NCI-H1436 (cell line): ENCODE data around the gene RIC1.
"Not testable (repeated sequence)": the region's sequence is repeated elsewhere in the genome, so short reads cannot be mapped to it uniquely, and the experiment has no call there.

ENCODE experiments used
- DNase-seq: peaks from one replicate; lab custom pipeline; 2025; lab: John Stamatoyannopoulos, UW

The RIC1 gene, protein sequence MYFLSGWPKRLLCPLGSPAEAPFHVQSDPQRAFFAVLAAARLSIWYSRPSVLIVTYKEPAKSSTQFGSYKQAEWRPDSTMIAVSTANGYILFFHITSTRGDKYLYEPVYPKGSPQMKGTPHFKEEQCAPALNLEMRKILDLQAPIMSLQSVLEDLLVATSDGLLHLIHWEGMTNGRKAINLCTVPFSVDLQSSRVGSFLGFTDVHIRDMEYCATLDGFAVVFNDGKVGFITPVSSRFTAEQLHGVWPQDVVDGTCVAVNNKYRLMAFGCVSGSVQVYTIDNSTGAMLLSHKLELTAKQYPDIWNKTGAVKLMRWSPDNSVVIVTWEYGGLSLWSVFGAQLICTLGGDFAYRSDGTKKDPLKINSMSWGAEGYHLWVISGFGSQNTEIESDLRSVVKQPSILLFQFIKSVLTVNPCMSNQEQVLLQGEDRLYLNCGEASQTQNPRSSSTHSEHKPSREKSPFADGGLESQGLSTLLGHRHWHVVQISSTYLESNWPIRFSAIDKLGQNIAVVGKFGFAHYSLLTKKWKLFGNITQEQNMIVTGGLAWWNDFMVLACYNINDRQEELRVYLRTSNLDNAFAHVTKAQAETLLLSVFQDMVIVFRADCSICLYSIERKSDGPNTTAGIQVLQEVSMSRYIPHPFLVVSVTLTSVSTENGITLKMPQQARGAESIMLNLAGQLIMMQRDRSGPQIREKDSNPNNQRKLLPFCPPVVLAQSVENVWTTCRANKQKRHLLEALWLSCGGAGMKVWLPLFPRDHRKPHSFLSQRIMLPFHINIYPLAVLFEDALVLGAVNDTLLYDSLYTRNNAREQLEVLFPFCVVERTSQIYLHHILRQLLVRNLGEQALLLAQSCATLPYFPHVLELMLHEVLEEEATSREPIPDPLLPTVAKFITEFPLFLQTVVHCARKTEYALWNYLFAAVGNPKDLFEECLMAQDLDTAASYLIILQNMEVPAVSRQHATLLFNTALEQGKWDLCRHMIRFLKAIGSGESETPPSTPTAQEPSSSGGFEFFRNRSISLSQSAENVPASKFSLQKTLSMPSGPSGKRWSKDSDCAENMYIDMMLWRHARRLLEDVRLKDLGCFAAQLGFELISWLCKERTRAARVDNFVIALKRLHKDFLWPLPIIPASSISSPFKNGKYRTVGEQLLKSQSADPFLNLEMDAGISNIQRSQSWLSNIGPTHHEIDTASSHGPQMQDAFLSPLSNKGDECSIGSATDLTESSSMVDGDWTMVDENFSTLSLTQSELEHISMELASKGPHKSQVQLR (N-terminal part only)

DNA sequence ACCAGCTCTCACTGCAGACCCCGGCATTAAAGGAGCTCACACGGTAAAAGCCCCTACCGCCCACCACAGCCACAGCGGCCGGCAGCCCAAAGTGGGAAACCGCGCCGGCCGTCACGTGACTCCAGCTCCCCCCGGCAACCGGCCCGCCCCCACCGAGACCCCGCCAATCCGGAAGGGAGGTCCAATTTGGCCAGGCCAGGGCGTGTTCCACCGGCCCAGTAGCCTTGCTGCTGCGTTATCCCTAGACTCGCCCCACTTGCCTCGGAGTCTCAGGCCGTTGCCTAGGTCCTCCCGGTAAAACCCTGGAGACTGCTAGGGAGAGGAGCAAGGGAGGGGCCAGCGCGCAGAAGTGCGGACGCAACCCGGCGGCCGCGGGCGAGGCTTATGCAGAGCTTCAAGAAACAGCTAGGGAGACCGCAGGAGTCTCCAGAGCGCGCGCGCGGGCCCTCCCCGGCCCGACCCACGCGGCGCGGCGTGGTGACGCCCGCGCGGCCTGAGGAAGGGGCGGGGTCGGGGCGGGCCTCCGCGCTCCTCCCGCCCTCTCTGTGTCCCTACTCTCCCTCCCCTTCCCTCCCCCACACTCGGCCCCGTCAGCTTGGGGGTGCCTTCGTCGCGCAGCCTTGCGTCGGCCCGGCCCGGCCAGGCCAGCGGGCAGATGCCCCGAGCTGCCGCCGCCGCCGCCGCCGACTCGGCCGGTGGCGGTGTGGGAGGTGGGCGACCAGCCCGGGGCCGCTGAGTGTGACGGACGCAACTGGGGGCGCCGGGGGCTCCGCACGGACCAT, at the start of gene RIC1:
TSS of gene RIC1 (plus strand) at position 578 of the 782 bp plus-strand sequence. CDS start at position 781, 203 bp downstream.
- peak; percentile 76 for DNase-seq

DNA sequence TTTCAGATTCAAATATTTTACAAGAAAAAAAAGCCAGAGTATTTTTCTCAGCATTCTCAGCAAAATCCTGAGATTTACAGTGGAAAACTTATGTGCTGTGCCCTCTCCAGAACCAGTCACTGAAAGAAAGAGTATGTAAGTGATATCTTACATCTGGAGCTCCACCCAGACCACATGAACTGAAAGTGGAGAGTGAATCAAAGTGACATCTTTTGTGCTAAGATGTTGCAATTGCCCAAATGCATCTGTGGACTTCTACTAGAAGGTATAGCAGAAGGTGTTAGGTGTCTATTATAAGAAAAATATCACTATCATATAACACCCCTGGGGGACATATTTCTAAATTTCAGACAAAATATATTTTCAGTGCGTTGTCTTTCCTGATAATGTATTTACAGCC, 49.0 kb upstream of the RIC1 start:
- DNase-seq, result no peak

DNA sequence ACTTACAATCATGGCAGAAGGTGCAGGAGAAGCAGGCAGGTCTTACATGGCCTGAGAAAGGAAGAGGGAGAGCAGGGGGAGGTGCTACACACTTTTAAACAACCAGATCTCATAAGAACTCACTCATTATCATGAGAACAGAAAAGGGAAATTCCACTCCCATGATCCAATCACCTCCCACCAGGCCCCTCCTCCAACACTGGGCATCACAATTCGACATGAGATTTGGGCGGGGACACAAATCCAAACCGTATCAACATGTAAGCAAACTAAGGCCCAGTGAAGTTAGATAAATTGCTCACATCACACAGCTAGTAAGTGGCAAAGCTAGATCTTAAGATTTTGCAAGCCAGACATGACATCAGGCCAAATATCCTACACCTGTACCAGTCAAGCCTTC, 48.3 kb upstream of the RIC1 start:
- no peak for DNase-seq

DNA sequence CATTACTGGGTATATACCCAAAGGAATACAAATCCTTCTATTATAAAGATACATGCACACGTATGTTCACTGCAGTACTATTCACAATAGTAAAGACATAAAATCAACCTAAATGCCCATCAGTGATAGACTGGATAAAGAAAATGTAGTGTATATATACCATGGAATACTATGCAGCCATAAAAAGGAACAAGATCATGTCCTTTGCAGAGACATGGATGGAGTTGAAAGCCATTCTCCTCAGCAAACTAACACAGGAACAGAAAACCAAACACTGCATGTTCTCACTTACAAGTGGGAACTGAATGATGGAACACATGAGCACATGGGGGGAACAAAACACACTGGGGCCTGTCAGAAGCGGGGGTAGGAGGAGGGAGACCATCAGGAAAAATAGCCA, 47.2 kb upstream of the RIC1 start:
- not testable (repeated sequence) for DNase-seq

DNA sequence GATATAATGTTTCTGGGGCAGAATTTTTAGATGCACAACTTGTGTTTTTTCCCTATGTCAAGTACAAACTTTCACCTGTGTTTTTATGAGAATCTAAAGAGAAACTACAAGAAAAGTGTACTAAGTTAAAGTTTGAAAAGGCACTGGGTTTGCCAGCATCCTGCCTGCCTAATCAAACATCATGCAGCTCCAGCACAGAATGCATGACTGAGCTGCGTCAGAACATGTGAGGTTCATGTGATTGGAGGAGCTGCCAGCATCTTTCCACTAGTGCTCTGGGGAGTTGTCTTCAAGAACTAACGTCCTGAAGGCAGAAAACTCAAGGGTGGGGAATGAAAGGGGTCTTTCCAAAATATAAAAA, 46.1 kb upstream of the RIC1 start:
- DNase-seq, result no peak

DNA sequence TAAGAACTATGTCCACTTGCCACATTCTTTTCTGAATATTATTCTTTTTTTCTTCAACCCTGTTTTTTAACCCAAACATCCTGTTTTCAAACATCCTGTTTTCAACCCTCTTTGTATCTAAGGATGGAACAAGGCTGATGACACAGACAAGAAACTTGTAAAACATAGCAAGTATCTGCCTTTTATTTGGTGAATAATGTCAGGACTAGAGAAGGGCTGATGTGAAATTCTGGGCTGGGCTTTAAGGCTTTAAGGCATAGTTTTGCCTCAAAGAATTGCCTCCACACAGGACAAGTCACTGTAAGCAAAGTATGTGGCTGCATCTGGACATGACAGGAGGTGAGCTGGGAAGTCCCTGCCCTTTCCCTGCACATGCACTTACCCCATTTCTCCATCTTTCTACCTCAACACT, 42.5 kb upstream of the RIC1 start:
- no peak for DNase-seq

DNA sequence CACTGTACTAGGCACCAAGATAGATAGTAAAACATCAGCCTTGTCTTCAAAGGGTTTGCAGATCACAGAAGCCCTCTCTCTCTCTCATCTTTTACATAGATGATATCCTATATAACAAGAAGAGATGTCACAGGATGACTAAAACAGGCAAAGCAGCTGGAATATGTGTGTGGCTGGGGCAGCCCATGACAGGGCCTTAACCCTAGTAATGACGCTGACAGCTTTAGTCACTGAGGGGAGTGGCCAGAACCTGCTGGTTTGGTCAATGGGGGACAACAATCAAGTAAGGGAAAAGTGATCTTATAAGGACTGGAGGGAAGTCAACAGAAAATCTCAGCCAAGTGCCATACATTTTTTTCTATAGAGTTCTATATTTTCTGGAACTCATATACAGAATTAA, 41.9 kb upstream of the RIC1 start:
- DNase-seq, result no peak

DNA sequence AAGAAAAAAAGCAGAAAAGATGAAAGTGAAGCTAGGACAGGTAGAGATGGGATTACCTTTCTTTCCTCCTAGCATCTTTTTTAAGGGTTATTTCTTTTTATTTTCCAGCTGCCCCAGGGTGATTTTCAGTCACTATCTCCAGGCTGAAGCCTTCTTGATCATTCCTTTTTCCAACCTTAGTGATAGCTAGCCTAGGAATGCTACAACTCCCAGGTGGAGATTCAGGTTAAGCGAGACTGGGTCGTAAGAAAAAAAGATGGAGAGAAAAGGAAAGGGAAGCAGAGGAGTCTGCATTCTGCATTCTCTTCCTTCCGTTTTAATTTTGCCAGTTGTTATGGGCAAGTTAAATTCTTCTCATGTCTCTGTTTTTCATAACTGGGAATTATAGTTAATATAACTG, 36.7 kb upstream of the RIC1 start:
- DNase-seq, result no peak

DNA sequence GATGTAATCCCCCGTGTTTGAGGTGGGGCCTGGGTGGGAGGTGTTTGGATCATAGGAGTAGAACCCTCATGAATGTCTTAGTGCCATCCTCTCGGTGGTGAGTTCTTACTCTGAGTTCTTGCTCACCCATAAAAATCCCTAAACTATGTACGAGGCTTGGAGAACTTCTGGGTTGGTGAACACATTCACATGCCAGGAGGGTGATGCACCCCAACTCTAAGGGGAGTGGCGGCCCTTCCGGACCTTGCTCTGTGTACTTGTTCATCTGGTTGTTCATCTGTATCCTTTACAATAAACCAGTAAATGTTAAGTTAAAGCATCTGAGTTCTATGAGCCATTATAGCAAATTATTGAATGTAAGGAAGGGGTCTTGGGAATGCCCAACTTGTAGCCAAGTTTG, 36.0 kb upstream of the RIC1 start:
- no peak for DNase-seq

DNA sequence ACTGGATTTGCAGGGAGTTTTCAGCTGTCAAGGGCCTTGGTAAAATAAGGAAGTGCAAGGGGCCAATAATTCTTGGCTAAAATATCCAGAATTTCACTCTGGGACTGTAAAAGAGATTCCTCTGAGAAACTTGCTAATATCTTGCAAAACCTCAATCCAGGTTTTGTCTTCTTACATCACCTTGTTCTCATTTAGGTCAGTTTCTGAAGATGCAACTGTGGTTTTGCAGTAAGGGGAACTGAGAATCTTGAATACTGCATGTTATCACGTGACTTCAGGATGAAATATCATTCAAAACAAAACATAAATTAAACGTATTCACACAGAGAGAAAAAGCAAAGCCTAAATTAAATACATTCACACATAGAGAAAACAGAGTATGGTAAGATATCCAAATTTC, 35.0 kb upstream of the RIC1 start:
- DNase-seq, result no peak

DNA sequence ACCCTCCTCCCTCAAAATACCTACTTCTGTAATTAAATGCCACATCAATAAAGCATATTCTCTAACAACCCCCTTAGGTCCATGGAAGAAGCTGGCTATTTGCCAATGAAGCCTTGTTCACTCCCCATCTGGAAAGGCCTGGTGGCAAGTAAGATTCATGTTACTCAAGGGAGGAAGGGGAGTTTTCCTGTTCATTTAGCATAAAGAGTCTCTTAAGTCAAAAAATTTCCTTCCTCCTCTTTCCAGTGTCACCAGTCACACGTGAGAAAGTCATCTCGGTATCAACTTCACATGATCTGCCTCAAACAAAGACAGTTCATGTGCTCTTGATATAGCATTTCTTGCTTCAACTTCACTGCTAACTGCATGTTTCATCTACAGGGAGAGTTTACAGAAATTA, 32.7 kb upstream of the RIC1 start:
- DNase-seq, result no peak

DNA sequence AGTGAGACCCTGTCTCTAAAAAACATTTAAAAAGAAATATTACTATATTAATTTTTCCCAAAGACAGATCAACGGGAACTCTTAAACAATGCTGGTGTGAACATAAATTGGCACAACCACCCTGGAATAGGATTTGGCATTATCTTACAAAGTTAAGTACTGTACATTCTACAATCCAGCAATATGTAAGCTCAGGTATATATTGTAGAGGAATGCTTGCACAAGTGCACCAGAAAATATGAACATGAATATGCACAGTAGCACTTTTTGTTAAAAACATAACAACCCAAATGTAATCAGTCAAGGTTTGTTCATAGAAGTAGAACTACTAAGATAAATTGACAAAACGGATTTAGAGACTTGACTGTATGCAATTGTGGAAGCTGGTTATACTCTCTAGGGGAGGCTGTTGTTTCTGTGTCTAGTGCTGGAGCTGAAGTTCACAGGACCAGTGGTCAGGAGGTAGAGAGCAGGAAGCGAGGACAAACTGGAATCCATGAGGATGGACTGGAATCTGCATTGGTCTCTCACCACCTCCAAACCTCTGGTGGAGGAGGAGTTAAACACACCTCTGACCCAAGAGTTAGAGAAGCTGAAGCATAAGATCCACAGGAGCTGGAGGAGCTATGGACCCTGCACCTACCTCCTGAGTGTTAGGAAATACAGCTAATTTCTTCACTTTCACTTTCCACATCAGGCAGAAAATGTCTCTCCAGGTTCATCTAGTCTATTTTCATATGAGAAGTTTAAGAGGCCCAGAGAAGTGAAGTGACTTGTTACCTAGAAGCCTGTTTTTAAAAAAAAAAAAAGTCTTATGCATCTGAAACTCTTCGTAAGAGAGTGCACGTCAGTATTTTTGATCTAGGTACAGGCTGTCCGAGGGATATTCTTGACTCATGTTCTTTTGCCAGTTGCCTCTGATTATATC, 20.3 kb upstream of the RIC1 start:
- no peak for DNase-seq

DNA sequence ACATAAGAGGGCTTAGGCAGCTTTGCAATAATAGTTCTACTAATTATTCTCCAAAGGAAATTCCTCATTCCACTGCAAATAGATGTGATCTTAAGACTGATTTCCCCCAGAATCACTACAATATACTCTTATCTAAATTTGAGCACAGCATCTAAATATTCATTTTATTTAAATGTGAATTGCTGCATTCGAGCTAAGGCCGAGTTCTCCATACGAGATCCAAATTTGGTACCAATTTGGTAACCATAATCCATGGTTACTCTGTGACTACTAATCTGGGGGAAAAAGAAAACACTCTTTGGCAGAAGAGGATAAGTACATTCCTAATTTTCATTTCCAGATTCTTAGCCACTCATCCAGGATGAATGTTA, 19.7 kb upstream of the RIC1 start:
- DNase-seq, result no peak

DNA sequence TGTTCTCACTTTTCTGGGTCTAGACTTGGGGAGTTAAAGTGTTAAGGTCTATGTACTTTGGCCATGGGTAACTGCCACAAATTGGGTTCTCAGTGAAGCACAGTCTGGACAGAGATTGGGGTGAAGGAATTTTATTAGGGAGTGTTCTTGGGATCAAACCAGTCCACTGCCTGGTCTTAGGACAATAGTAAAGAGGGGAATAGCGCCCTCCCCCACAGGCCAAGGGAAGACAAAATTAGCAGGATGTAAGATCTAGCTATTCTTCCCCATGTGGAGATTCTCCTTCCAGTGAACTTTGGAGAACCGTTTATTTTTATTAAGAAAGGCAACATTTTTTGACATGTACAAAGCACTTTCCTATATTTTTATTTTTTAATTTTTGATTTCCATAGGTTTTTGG, 18.4 kb upstream of the RIC1 start:
- no peak for DNase-seq

DNA sequence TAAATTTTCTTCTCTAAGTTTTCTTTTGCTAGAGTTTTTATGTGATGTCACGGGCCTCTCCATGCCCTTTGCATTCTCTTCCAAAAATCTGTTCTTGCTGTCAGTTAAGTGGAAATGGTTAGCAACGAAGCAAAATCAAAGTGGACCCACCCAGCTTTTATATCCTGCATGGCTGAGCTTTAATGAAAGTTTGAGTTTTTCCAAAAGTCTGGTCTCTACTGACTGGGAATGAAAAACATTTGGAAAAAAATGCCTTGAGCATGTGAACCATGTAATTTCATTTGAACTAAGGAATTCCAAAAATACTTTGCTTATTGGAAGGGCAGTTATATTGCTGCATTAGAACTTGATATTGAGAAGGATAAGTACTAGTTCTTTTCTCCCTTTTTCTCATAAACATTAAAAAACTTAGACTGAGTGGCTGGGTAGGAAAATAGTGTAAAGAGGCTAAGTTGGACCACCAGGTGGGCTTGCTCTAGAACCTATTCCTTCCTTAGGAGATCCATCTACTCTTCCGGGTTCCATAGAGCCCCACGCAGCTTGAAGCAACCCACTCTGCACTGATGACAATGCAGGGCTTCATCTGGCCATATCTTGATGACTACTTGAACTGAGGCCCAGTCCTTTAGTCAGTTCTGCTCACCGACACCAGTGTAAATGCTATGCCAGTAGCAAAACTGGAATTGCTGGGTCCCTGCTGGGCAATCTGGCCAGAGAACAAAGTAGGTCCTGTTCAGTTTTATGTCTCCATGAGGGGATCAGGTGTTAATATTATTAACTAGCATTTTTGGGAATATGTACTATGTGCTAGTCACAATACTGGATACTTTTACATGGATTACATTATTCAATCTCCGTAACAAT, 17.4 kb upstream of the RIC1 start:
- no peak for DNase-seq

DNA sequence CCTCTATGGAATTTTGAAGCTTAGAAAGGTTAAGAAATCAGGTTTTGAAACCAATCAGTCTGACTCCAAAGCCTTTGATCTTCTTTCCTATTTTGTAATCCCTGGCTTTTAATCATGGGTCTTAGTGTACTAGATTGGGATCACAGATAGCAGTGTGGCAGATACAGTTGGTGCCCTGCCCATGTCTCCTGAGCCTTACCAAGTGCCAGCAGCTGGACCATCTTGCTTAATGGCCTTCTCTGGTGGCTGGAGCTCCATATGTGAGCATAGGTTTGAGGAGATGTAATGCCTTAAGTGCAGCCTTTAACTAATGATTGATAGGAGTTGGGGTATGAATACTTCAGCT, 16.7 kb upstream of the RIC1 start:
- DNase-seq, result no peak

DNA sequence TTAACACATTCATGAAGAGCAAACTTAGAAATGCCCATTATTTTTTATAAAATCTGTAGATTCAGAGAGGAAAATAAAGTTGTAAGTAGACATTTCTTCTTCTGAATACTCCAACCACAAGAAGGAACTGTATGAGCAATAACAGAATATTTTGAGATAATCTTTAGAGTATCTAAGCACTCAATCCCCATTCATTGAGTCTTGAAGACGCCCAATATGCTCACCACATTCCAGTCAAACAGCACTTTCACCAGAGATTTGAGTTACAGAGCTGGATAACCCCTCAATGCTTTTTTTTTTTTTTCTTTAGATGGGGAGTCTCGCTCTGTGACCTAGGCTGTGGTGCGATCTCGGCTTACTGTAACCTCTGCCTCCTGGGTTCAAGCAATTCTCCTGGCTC, 14.7 kb upstream of the RIC1 start:
- DNase-seq, result no peak

DNA sequence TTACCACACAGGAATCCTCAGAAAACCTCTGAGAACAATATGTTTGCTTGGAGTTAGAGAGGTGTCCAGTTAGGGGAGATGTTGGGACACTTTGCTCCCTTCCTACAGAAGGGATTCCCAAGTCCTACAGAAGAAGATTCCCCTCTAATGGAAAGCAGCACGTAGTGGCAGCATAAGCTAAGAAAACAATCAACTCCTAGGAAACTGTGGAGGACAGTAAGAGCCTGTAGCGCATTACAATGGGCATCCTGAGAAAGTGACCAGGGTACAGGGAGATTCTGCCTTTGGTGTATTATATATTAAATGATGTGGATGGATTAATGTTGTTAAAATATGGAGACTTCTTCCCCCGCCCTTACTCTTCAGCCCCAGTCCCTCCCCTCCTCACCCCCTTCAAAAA, 13.9 kb upstream of the RIC1 start:
- no peak for DNase-seq

DNA sequence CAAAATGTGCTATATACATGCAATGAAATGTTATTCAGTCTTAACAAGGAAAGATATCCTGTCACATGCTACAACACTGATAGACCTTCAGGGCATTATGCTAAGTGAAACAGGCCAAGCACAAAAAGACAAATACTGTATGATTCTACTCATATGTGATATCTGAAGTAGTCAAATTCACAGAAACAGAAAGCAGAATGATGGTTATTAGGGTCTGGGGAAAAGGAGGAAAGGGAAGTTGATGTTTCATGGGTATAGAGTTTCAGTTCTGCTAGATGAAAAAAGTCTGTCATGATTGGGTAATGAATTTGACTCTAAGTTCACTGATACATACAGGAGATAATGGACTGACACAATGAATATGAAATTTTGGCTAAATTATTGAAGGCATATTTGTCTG, 11.2 kb upstream of the RIC1 start:
- DNase-seq, result no peak

DNA sequence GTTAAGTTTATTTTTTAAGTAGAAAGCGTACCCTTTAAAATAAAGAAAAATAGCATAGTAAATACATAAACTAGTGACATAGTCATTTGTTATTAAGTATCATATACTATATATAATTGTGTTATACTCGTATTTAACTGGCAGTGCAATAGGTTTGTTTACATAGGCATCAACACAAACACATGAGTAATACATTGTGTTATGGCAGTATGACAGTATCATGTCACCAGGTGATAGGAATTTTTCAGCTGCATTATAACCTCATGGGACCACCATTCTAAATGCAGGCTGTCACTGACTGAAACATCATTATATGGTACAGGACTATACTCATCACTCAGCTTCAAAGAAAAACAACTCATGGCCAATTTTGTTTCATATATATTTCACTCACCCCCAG, 8.4 kb upstream of the RIC1 start:
- no peak for DNase-seq
